NCI-H2196 treated with DMSO at 0.1 percent for 48 hours (cell line): ENCODE data around the gene ACTL6B.
A peak's percentile ranks its signal among the peaks of the same experiment; 100 is the strongest.

ENCODE experiments used
- DNase-seq: peaks from one replicate; lab custom pipeline; 2025; ENCODE audit not compliant: unreplicated experiment; lab: John Stamatoyannopoulos, UW

Gene ACTL6B

DNA sequence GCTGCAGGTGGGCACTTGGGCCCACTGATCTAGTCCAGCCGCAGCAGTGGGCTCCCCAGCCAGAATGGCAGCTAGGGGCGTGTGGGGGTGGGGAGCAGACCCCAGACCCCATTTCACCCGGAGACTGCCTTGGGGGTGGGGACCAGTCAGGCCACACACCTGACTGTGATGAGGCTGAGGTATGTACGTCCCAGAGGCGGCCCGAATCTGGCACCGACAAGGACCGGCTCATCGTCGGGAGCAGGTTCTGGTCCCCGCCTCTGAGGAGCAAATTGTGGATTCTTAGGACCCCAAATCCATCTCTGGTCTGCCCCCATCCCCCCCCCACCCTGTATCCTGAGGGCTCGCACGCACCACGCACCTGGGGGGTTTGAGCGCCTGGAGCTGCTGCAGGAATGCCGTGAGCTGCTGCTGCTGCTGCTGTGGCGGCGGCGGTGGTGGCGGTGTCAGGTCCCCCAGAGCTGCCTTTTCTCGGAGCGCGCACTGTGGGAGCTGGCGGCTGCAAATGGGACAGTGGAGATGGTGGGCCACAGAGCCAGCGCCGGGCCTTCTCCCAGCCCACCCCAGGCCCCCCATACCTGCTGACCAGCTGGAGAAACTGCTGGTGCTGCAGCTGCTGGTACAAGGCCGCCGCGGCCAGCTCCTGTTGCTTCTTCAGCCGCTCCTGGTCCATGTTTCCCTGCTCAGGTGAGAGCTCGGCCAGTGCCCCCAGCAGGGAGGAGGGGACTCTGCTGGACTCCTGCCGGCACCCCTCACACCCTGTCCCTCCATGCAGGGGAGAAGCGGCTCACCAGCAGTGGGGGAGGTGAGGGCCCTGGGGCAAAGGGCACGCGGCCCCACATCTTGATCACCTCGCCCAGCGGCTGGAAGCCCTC is 27.6 kb upstream of the ACTL6B start:
- DNase-seq, result no peak

DNA sequence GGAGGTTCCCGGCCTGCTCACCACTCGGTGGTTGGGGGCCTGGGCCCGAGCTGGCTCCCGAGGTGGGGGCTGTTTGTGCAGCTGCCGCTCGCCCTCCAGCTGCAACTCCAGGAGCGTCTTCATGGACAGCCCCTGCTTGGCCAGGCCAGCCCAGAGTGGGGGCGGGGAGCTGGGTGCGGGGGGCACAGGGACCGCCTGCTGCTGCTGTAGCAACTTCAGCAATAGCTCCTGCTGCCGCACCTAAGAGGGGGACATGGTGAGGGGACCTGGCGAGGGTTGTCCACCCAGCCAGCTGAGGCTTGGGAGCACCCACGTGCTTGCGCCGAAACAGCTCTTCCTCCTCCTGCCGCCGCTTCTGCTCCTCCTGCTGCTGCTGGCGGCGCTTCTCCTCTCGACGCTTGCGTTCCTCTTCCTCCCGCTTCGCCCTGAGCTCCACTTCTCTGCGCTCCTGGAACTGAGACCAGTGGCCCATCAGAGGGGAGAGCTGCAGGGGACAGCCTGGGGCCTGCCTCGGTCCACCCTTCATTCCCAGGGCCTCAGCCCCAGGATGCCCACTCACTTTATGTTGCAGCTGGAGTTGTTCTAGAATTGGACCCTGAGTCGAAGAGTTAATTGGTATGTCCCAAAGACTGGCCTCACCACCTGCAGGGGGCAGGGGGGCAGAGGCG is 26.9 kb upstream of the ACTL6B start:
- no peak for DNase-seq

DNA sequence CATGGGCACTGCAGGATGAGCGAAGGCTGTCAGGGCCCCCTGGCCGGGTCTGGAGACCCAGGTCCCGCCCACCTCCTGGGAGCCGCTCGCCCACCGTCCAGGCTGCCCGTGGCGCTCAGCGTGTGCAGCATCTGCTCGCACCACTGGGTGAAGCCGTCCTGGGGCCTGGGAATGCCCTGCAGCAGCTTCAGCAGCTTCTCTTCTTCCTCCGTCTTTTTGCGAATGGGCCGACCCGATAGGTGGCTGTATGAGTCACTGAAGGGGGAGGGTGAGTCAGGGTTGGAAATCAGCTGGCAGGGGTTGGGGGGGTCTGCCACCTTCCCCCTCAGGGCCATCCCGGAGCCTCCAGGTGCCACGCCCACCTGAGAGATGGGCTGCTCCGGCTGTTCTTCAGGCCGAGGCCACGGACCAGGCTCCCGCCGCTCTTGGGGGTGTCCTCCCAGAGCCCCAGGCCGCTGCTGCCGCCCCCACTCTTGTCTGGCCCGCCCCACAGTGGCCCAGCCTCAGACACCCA is 26.0 kb upstream of the ACTL6B start:
- DNase-seq, result no peak

GRCh38 chr7:100681491-100682227 is 25.4 kb upstream of the ACTL6B start:
- no peak for DNase-seq

- no peak for DNase-seq
Measured at GRCh38 chr7:100680576-100681271, 24.5 kb upstream of the ACTL6B start.

GRCh38 chr7:100679927-100680575 is 23.8 kb upstream of the ACTL6B start:
- DNase-seq, result no peak

DNA sequence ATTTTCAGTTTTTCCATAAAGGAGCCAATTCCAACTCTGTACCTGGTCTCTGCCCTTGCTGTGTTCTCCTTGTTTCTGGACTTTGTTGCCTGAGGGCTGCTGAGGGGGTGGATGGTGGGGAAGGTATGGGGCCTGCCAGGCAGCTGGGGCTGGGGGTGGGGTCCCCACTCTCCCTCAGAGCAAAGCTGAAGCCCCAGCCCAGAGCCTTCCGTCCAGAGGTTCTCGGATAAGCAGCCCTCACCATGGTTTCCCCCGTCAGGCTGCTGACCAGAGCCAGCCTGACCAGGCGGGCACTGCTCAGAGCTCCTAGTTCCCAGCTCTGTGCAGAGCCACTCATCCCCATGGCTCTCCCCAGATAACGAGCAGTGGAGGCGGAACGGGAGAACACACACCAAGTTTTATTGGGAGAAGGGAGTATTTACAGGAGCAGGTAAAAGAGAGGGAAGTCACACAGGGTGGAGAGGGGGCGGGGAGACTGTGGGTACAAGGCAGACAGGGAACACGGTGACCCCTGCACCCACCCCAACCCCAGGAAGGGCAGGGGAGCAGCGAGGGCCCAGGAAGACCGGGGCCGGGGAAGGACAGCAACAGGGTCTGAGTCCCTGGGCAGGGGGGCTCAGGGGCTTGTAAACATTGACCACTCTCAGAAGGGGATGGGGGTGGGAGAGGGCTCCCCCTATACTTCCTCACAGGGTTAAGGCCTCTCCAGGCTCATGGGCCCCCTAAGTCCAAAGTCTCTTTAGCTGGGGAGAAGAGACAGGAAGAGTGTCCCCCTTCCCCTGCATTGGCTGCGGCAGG is 23.1 kb upstream of the ACTL6B start:
- DNase-seq, result no peak

- DNase-seq, result no peak
Measured at GRCh38 chr7:100678291-100678984, 22.2 kb upstream of the ACTL6B start.

GRCh38 chr7:100677308-100678267 is 21.3 kb upstream of the ACTL6B start:
- no peak for DNase-seq

- DNase-seq, result no peak
Measured at GRCh38 chr7:100676501-100677306, 20.5 kb upstream of the ACTL6B start.

GRCh38 chr7:100675581-100676350 is 19.5 kb upstream of the ACTL6B start:
- peak; percentile 48 for DNase-seq

DNA sequence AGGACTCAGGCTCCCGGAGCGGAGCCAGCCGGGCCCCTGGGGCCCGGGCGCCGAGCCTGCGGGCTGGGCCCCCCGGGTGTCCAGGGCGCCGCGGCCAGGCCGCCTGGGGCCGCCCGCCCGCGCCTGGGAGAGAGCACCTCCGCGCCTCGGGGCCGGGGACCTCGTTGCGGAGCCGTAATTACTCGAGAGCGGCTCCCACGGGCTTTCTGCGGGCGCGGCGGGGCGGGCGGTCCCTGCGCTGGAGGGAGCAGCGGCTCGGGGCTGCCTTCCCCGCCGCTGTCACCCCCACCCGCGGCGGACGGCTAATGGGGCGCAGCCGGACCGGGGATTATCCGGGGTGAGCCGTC is 18.8 kb upstream of the ACTL6B start:
- DNase-seq, result no peak

DNA sequence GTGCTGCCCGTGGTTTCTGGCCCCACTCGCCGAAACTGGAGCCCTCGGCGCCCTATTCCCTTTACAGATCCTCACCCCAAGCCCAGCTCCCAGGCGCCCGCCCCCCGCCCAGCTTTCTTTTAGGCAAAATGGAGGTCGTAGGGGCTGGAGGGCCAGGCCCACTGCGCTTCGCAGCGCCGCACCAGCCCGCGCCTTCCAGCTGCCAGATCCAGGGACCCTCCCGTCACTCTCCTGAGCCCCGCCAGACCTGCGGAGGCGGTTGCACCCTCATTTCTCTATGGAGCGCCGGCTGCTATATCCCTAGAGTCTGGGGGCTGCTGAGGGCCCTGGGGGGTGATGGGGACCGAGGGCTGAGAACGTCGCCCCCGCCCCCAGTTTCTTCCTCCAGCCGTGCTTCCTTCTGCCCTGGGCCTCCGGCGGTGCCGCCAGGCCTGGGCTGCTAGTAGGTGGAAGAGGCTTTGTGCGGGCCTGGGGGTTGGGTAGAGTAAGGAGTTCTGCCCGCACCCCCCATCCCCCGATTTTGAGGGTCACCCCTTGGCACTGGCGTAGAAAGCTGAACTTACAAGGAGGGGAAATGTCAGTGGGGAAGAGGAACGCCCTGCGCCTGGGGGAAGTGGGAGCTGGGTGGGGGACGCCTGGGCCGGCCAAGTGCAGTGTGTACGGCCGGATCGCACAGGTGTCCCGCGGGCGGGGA is 18.3 kb upstream of the ACTL6B start:
- DNase-seq, result no peak

- DNase-seq, result no peak
Measured at GRCh38 chr7:100673942-100674410, 17.7 kb upstream of the ACTL6B start.

- DNase-seq, result peak; percentile 93
Measured at GRCh38 chr7:100673302-100673941, 17.2 kb upstream of the ACTL6B start, which contains the start of gene GNB2. TSS of gene GNB2 (plus strand) at chr7:100673740. CDS start at chr7:100676266, 2,526 bp downstream.
